ENCODE measurements around the gene SPACDR.

The SPACDR gene

GRCh38 chr7:100483722-100484672, 19.9 kb upstream of the SPACDR start, which contains the start of gene NYAP1:
Gene NYAP1, plus strand, starts transcription at chr7:100483927. Its CDS starts 1,385 bp downstream, at chr7:100485312.
- DNase-seq: peak; percentile 42

- DNase-seq: peak; percentile 44
These were observed 19.1 kb upstream of the SPACDR start for GRCh38 chr7:100483090-100483721.

- no peak for DNase-seq
These were observed 18.6 kb upstream of the SPACDR start for GRCh38 chr7:100482728-100483089.

GRCh38 chr7:100481466-100481865, 17.4 kb upstream of the SPACDR start:
- no peak for DNase-seq

- DNase-seq: peak; percentile 65
These were observed 15.0 kb upstream of the SPACDR start, which contains the start of gene TSC22D4 for GRCh38 chr7:100478958-100479660. Gene TSC22D4, minus strand, starts transcription at chr7:100479214. Its CDS starts 1,176 bp downstream, at chr7:100478038.

DNA sequence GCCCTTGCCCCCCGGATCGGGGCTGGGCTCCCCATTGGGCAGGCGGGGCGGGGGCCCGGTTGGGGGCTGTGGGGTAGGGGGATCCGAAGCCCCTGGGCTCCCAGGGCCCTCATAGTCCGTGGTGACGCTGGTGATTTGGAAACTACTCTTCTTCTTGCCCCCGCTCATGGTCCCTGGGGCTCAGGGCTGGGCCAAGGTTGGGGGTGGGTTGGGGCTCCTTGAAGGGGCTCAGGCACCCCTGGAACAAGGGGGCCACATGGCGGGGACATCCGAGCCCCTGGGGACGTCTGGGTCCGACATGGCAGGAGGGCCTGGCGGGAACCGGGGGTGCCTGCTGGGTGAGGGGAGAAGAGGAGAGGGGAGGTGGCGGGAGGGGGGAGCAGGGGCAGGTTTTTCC, 13.8 kb upstream of the SPACDR start:
- no peak for DNase-seq

- no peak for DNase-seq
These were observed 13.1 kb upstream of the SPACDR start for GRCh38 chr7:100476903-100477870.

DNA sequence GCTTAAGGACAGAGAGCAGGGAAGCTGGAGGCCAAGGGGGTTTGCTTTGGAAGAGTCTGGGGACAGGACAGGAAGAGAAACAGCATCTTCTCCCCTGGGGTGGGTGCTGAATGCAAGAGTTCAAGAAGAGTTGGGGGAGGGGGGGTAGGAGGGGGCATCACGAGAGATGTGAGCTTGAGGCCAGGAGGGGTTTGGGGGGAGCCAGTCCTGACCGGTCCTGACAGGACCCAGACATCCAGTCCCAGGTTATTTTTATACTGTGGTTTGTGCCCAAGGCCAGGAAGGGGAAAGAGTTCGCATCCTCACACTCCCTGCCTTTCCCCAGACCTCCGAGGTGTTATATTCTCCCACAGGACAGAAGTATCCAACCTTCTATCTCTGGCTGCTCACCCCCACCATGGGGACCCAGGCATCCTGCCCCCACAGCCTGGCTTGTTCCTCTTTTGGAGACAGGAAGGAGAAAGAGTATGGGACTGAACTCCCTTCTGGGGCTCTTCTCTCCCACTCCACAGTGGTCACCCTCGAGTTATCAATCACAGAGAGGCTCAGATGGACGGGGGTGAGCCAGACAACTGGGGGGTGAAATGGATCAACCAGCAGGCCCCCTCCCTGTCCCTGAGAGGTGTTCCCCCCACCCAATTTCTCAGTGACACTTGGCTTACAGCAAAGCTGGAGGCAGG, 12.2 kb upstream of the SPACDR start:
- DNase-seq: no peak

DNA sequence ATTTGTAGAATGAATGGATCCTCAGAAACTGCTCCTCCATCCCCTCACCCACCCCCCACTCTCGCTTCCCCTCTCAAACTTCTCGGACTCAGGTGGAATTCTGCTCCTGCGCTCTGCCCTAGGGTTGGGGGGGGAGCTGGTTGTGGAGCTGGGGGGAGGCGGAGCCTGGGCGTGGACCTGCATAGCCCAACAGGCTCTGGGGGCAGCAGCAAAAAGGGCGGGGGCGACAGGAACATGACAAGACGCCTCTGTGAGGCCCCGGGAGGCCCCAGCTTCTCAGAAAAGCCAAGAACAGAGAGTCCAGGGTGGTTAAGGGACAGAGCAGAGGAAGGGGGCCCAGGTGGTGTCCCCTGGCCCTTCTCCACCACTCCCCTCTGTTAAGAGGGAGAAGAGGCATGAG, 11.5 kb upstream of the SPACDR start:
- DNase-seq: no peak

- DNase-seq: no peak
These were observed 8.9 kb upstream of the SPACDR start for GRCh38 chr7:100472854-100473499.

DNA sequence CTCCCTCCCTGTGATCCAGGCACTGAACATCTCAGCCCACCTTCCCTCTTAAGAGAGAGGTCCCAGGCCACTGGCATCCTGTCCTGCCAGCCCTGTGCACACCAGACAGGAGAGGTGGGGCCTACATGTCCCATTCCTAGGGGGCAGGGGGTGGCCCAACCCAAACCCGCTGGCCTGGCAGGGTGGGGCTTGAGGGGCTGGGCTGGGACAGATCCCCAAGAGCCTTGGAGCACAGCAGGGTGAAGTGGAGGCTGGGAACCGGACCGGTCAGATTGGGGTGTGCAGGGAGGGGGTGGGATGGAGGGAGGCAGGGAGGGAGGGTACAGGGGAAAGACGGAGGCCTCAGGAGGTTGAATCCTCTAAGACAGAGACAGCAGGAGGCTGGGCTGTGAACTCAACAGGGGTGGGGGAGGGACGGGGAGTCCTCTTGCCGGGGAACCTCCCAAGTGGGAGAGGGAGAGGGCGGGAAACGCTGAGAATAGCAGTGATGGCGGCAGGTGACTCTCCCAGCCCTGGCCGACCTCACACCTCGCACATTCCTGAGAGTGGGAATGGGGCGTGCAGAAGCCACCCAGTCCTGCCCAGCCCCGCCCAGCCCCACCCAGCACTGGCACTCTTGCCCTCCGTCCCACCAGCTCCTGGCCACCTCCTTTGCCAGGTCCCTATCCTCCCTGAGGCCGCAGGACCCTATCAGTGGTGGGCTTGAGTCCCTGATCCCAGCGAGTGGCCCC, 8.2 kb upstream of the SPACDR start:
- DNase-seq: no peak

DNA sequence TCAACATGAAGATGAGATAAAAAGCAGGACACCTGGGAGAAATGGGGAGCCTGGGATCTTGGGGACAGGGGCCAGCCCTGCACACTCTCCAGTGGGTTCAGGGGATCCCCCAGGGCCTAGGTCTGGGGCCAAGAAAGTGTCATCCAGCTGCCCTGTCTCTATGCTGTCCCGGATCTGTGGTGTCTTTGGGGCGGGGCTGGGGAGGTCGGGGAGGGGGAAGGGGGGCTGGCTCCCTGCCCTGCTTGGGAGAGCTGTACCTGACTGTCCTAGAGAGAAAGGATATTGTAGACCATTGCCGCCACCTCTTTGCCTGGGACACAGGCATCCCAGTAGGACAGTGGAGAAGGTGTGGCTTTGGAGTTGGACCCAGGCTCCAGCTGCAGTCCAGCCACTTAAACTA, 7.0 kb upstream of the SPACDR start:
- no peak for DNase-seq

- DNase-seq: peak; percentile 36
These were observed 5.4 kb upstream of the SPACDR start for GRCh38 chr7:100469227-100470044.

DNA sequence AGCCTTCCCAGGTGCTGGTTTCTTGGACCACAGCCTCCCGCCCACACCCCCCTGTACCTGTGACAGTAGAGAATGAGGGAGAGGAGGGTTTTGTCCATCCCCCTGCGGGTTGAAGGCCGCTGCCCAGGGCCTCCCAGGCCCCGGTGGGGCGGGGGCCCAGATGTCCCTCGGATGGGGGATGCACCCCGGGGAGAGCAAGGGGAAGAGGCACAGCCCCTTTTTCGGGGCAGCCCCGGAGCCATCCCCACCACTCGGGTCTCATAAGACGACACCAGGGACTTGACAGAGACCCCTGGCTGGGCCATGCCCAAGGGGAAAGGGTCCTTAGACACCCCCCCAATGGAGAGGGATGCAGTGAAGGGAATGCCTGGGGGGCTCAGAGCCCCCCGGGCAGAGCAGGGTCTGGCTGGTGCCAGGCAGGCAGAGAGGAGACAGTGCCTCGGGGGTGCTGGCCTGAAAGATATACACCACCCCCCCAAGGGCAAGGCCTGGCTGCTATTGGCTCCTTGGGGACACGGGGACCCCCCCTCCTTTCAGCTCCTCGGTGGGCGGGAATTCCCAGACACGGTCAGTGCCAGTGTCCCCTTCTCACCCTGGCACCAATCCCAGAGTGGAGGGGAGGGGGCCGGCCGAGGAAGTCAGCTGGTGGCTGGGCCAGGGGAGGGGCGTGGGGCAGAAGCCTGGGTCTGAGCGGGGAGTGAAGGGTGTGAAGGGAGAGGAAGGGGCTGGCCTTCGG, 3.7 kb upstream of the SPACDR start:
- DNase-seq: no peak

- no peak for DNase-seq
These were observed 2.9 kb upstream of the SPACDR start for GRCh38 chr7:100466653-100467605.

GRCh38 chr7:100465702-100466311, 1.7 kb upstream of the SPACDR start:
- DNase-seq: peak; percentile 38

GRCh38 chr7:100465299-100465698, 1.2 kb upstream of the SPACDR start:
- DNase-seq: no peak
